Stimulated activated CD8-positive, alpha-beta memory T cell treated with anti-CD3 and anti-CD28 coated beads, Interleukin-15, amount 100 ng/mL, for 1 hour (primary cell): ENCODE results near the gene SLC35F3.
A peak's percentile ranks its signal among the peaks of the same experiment; 100 is the strongest.

Experiments
- DNase-seq: peaks from one replicate; pipeline ENCODE4 v3.0.0-alpha.2; 2020; ENCODE audit warnings: low read depth

Gene SLC35F3

GRCh38 chr1:234369033-234369430 is 464.6 kb downstream of the SLC35F3 start:
- DNase-seq = no peak

- DNase-seq = no peak
Measured at GRCh38 chr1:234369784-234370183, 465.3 kb downstream of the SLC35F3 start.

- no peak for DNase-seq
Measured at GRCh38 chr1:234371414-234371813, 466.9 kb downstream of the SLC35F3 start.

GRCh38 chr1:234372011-234372757 is 467.7 kb downstream of the SLC35F3 start:
- DNase-seq = no peak

DNA sequence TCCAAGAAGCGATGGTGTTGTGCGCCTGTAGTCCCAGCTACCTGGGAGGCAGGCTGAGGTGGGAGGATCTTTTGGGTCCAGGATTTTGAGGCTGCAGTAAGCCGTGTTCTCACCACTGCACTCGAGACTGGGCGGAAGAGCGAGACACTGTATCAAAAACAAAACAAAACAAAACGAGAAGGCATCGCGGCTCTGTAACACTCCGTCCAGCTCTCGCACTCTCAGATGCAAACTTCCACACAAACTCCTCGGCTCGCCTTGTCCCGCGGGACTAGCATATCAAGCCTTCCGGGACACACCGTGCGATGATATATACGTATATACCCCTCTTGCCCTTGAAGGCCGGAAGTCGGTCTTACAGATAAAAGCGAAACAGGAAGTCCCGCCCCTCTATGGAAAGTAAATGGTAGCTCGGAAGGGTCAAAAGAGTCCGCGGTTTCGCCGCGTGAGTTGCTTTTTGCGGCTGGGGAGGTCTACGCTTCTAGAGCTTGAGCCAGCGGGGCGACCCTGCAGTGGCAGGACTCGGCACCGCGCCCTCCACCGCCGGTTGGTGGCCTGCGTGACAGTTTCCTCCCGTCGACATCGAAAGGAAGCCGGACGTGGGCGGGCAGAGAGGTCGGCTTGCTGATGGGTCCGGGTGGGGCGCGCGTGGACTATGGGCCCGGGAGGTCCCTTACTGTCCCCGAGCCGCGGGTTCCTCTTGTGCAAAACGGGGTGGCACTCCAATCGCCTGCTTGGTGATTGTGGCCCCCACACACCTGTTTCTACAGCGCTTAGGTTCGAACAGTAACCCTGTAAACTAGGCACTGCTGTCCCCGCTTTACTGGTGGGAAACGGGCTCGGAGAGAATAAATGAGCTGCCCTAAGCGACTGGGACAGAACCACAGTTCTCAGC is 468.8 kb downstream of the SLC35F3 start, which contains the start of gene COA6:
COA6 (plus strand) TSS at position 393 of the 895 bp plus-strand sequence; CDS start at position 404, 11 bp downstream.
- peak; percentile 74 for DNase-seq

- no peak for DNase-seq
Measured at GRCh38 chr1:234373959-234374254, 469.4 kb downstream of the SLC35F3 start.
